Muscle layer of colon (tissue), 2 donors: ENCODE measurements around the gene ATAD3B.
"Not testable (repeated sequence)": the region's sequence is repeated elsewhere in the genome, so short reads cannot be mapped to it uniquely, and the experiment has no call there.

Experiments used
- H3K27ac ChIP-seq: one replicate; pipeline ENCODE4 v1.7.0; 2013; ENCODE audit warnings: low read depth, mild to moderate bottlenecking, low read length, moderate library complexity
- H3K27me3 ChIP-seq, 2 donors: one replicate each; pipeline ENCODE4 v1.7.0; 2013; ENCODE audit warnings: low read length in 2 of 2, mild to moderate bottlenecking in 2 of 2; ENCODE audit not compliant: insufficient read depth in 2 of 2, control insufficient read depth in 1 of 2
- H3K36me3 ChIP-seq: one replicate; pipeline ENCODE4 v1.7.0; 2013; ENCODE audit warnings: mild to moderate bottlenecking, low read length; ENCODE audit not compliant: insufficient read depth
- H3K4me1 ChIP-seq: one replicate; pipeline ENCODE4 v1.7.0; 2013; ENCODE audit warnings: mild to moderate bottlenecking, low read length; ENCODE audit not compliant: insufficient read depth
- H3K4me3 ChIP-seq, 2 donors: one replicate each; pipeline ENCODE4 v1.7.0; 2013; ENCODE audit warnings: low read length in 2 of 2, low read depth in 1 of 2, mild to moderate bottlenecking in 1 of 2, moderate library complexity in 1 of 2
- H3K9ac ChIP-seq: one replicate; pipeline ENCODE4 v1.7.0; 2013; ENCODE audit warnings: low read length
- H3K9me3 ChIP-seq: one replicate; pipeline ENCODE4 v1.7.0; 2013; ENCODE audit warnings: mild to moderate bottlenecking, low read length
- donor health status: abdominal sarcoma.
- donor health status: Adenocarcinoma of cecum.

Gene ATAD3B

DNA sequence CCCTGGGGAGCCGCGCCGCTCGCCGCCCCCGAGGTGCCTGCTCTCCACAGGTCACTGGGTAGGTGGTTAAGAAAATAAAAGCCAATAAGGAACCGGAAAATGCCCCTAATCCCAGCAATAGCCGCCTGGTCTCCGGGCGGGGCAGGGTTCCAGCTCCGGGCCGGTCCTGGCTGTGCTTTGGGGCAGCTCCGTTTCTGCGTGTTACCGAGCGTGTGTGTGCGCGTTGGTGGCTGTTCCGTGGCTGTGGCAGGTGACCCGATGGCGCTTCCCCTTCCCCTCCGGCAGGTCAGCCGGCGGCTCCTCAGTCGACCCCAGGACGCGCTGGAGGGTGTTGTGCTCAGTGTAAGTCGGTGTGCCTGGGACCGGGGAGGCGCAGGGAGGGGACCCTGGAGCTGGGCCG lies 51.7 kb downstream of the ATAD3B start:
- H3K4me1 ChIP-seq, H3K27ac ChIP-seq, H3K36me3 ChIP-seq, H3K27me3 ChIP-seq, H3K9me3 ChIP-seq, H3K9ac ChIP-seq, H3K4me3 ChIP-seq: not testable (repeated sequence)

DNA sequence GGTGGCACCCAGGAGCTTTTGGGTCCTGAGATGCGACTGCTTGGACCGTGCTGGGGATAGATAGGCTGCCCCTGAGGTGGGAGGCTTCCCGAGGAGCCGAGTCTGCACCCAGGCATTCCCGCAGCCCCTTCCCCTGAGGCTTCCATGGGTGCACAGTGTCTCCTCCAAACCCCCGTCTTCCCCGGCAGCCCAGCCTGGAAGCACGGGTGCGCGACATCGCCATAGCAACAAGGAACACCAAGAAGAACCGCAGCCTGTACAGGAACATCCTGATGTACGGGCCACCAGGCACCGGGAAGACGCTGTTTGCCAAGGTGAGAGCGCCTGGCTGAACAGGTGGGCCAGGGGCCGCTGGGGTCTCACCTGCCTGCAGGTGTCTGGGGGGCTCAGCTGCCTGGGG lies 52.1 kb downstream of the ATAD3B start:
- not testable (repeated sequence) for H3K9me3 ChIP-seq, H3K4me3 ChIP-seq, H3K27me3 ChIP-seq, H3K27ac ChIP-seq, H3K36me3 ChIP-seq, H3K9ac ChIP-seq, H3K4me1 ChIP-seq

DNA sequence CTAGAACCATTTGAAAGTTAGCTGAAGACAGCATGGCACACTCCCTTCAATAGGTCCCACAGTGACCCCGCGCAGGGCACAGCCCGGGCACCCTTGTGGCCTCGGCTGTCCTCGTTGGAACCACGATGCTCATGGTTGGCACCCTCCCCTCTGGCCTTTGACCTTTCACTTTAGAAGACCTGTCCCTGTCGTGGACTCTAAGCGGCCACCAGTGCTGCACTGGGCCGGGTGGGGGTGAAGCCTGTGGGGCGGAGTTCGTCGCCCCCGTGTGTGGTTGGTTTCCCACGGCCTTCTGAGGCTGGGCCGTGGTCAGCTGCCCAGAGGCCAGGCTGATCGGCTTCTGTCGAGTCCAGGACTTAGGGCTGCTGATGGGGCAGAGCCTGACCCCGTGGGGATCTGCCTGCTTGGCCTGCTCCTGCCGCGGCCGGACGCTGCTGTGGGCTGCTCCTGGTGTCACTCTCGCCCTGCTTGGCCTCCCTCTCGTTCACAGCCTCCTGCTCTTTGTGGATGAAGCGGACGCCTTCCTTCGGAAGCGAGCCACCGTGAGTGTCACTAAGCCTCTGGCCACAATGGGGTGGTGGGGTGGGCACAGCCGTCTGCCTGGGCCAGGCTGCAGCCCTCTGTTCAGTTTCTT lies 53.3 kb downstream of the ATAD3B start:
- H3K4me3 ChIP-seq, H3K4me1 ChIP-seq, H3K9me3 ChIP-seq, H3K27ac ChIP-seq, H3K9ac ChIP-seq, H3K27me3 ChIP-seq: not testable (repeated sequence)
- peaks cover 11% of the 10 kb centered on the region for H3K36me3 ChIP-seq

DNA sequence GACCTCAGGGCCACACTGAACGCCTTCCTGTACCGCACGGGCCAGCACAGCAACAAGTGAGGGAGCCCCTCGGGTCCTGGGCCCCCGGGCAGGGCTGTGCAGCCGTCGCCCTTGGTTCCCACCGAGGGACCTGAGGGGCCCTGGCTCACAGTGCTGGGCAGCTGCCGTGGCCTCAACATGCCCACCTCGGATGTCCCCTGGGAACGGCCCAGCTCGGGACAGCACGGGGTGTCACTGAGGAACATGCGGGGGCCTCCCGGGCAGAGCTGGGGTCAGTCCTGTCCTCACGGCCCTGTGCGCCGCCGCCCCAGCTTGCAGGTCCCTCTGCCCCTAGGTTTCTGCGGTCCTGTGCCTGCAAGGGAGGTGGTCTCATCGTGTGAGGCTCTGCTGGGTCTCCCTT lies 54.9 kb downstream of the ATAD3B start:
- H3K27ac ChIP-seq, H3K9ac ChIP-seq, H3K9me3 ChIP-seq, H3K27me3 ChIP-seq, H3K4me1 ChIP-seq, H3K4me3 ChIP-seq: not testable (repeated sequence)
- peaks cover 11% of the 10 kb centered on the region for H3K36me3 ChIP-seq

DNA sequence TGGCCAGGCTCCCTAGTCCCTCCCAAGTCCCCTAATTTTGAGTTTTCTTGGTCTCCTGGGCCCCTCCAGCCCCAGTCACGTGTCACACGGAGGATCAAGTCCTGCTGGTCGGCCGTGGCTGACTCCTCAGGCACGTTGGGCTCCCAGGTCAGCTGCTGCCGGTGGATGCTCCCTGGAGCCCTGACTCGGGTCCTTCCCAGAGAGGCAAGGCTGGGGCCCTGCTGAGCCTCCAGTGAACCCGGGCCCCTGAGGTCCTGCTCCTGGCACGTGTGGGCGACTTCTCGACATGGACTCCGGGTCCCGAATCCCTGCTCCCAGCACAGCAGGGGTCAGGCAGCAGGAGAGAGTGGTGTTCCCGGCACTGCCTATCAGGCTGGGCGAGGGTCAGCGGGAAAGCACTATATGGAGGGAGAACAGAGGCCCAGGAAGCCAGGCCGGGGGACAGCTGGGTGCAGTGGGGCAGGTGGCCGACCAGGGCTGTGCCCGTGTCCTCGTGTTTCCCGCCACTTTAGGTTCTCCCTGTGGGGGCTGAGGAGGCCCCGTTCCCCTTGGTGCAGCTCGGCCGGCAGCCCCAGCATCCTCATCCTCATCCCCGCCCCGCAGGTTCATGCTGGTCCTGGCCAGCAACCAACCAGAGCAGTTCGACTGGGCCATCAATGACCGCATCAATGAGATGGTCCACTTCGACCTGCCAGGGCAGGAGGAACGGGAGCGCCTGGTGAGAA lies 55.7 kb downstream of the ATAD3B start:
- Histone ChIP-seq H3K4me1 (no peaks in the 10 kb centered on the region), H3K36me3 (peaks cover 11% of the 10 kb centered on the region), H3K9me3 (no peaks in the 10 kb centered on the region), H3K9ac (no peak overlapping the region), H3K4me3 (no peak overlapping the region), H3K27ac (no peak overlapping the region), H3K27me3 (no peaks in the 10 kb centered on the region)

DNA sequence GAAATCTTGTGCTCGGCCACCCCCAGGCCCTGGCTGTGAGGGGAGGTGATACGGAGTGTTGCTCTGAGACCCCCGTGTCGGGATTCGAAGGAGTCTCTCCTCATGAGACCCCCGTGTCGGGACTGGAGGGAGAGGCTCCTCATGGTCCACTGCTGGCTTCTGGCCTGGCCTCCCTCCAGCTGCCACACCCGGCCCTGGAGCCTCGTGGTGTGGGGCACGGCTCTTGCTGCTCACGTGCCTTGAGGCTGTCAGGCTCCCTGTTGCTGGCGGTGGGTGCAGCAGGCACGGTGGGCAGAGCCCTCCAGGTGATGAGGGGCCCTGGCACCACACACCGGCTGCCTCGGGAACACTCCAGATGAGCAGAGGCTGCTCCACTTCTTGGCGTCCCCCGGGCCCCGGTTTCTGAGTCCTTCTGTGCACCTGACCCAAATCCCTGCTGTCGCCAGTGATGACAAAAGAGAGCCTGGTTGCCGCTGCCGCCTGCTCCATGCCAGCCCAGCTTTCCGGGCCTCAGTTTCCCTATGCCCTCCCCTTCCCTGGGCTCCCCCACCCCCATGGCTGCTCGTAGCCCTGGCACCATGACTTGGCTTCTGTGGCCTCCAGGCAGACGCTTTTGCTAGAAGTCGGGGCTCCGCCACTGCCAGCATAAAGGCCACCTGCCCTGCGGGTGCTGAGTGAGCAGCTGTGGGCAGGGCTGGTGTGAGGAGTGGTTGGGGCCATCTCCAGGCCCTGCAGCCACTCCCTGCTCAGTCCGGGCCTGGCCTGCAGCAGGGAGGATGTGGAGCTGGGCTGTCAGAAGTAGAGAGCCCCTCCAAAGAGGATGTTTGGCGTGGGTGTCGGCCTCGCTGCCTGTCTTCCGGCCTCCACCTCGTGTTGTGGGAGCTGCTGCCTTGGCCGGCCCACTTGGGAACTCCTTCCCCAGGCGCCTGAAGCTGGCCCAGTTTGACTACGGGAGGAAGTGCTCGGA lies 57.0 kb downstream of the ATAD3B start:
- Histone ChIP-seq H3K4me1 (no peaks in the 10 kb centered on the region), H3K27ac (no peak overlapping the region), H3K27me3 (no peaks in the 10 kb centered on the region), H3K9me3 (no peaks in the 10 kb centered on the region), H3K4me3 (no peak overlapping the region), H3K9ac (no peak overlapping the region), H3K36me3 (peaks cover 11% of the 10 kb centered on the region)

DNA sequence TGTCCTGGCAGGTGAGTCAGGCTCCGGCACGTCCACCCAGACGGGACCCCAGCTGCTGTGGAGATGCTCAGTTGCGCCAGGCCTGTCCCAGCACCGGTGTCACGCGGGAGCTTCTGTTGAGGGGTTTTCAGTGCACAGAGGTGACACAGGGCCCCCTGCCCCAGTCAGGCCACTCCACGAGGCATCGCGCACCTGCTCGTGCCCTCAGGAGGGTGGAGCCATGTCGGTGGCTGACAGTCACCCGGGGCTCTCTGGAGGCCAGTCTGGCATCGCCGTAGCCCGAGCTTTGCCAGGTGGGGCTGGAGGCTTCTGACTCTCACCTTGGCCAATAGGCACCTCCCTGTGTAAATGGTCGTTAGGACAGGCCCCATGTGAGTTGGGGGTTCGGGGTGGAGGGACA lies 57.8 kb downstream of the ATAD3B start:
- Histone ChIP-seq H3K4me1 (no peaks in the 10 kb centered on the region), H3K36me3 (peaks cover 11% of the 10 kb centered on the region), H3K27me3 (no peaks in the 10 kb centered on the region), H3K9me3 (no peaks in the 10 kb centered on the region), H3K4me3 (no peak overlapping the region), H3K27ac (no peak overlapping the region), H3K9ac (no peak overlapping the region)

DNA sequence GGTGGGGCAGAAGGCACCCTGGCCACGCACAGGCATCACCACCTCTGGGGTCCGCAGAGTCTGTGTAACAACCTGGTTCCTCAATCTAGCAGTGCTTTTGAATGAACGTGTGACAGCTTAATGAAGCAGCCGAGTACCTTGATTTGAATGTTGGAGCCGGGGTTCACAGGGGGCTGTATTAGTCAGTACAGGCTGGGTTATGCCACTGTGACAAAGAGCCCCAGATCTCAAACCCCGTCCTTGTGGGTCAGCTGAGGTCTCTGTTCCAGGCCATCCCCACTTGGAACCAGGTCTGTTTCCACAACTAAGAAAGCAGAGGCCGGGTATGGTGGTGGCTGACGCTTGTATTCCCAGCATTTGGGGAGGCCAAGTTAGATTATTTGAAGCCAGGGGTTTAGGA lies 58.4 kb downstream of the ATAD3B start:
- no peak overlapping the region for H3K27ac ChIP-seq
- H3K36me3 ChIP-seq = peaks cover 11% of the 10 kb centered on the region
- no peaks in the 10 kb centered on the region for H3K27me3 ChIP-seq
- no peak overlapping the region for H3K9ac ChIP-seq
- H3K4me3 ChIP-seq = no peak overlapping the region
- H3K4me1 ChIP-seq = no peaks in the 10 kb centered on the region
- H3K9me3 ChIP-seq = no peaks in the 10 kb centered on the region

DNA sequence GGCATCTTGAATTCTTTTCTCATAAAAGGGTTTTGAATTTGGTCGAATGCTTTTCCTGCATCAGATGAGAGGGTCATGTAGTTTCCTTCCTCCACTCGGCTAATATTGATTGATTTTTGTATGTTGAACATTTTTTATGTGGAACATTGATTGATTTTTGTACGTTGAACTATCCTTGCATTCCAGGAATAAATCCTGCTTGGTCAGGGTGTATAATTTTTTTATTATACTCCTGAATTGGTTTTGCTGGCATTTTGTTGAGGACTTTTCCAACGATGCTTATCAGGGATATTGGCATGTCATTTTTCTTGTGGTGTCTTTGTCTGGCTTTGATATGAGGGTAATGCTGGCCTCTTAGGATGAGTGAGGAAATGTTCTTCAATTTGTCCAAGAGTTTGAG lies 60.4 kb downstream of the ATAD3B start:
- H3K36me3 ChIP-seq = peaks cover 4% of the 10 kb centered on the region
- no peak overlapping the region for H3K9ac ChIP-seq
- H3K27me3 ChIP-seq = no peaks in the 10 kb centered on the region
- H3K9me3 ChIP-seq = no peaks in the 10 kb centered on the region
- H3K4me3 ChIP-seq = no peak overlapping the region
- H3K27ac ChIP-seq = no peak overlapping the region
- H3K4me1 ChIP-seq = no peaks in the 10 kb centered on the region

DNA sequence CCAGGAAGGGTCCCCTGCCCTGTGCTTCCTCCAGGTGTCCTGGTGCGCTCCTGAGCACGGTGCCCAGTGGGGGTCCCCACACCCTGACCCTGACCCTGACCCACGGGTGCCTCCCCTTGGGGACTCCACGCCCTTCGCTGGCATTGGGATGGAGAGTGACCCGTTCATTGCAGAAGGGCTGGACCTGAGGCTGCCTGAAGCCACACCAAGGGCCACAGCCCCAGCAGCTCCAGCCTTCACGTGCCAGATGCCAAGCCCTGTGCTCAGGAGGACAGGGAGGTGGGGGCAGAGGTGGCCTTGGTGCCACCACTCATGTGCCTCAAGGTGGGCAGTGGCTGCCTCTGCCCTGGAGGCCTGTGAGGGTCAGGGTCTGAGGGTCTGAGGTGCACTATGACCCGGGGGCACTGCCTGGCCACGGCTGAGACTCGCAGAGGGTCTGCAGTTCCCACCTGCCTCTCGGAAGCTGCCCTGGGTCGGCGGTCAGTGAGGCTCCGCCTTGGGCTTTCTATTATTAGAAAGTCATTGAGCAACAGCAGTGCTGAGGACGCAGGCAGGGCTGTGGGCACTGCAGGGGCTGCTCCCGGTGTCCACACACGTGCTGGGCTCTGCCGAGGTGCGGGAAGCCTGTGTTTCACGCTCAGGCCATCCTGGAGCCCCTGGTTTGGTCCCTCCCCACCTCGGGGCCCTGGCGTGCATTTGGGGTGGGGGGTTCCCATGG lies 61.8 kb downstream of the ATAD3B start:
- not testable (repeated sequence) for H3K9ac ChIP-seq, H3K4me3 ChIP-seq, H3K27me3 ChIP-seq, H3K4me1 ChIP-seq, H3K9me3 ChIP-seq, H3K36me3 ChIP-seq, H3K27ac ChIP-seq

DNA sequence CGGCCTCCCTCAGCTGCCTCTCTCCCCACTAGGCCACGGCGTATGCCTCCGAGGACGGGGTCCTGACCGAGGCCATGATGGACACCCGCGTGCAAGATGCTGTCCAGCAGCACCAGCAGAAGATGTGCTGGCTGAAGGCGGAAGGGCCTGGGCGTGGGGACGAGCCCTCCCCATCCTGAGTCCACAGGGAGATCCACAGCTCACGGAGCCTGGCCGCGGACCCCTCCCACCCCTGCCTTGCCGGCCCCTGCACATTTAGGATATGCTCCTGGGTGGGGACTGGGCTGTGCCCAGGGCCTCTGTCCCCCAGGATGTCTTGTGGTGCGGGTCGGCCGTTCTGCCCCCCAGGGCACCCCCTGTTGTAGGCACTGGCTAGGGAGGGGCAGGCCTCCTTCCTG lies 62.3 kb downstream of the ATAD3B start:
- not testable (repeated sequence) for H3K27ac ChIP-seq, H3K4me3 ChIP-seq, H3K4me1 ChIP-seq, H3K27me3 ChIP-seq, H3K9me3 ChIP-seq, H3K36me3 ChIP-seq, H3K9ac ChIP-seq
